Activated naive CD8-positive, alpha-beta T cell treated with anti-CD3 and anti-CD28 coated beads for 36 hours (primary cell): Measurements from ENCODE around the gene MARK2. TPM values are rescaled to one million over a fixed set of nuclear protein-coding genes. Genes with fewer than 3 reads are reported as not detected.
A peak's percentile ranks its signal among the peaks of the same experiment; 100 is the strongest.

ENCODE experiments used
- DNase-seq: peaks from one replicate; pipeline ENCODE4 v3.0.0; 2021
- H3K27ac Mint-ChIP-seq: one replicate; pipeline ENCODE4 v1.8.0; 2022; ENCODE audit warnings: mild to moderate bottlenecking, moderate library complexity, mixed read lengths
- H3K27me3 Mint-ChIP-seq: one replicate; pipeline ENCODE4 v1.8.0; 2022; ENCODE audit warnings: mild to moderate bottlenecking, mixed read lengths
- H3K36me3 Mint-ChIP-seq: one replicate; pipeline ENCODE4 v1.8.0; 2021; ENCODE audit warnings: mild to moderate bottlenecking, mixed read lengths
- H3K4me1 Mint-ChIP-seq: one replicate; pipeline ENCODE4 v1.8.0; 2021; ENCODE audit warnings: mixed read lengths
- H3K4me3 Mint-ChIP-seq: one replicate; pipeline ENCODE4 v1.8.0; 2022; ENCODE audit warnings: mild to moderate bottlenecking, moderate library complexity, mixed read lengths
- H3K9me3 Mint-ChIP-seq: one replicate; pipeline ENCODE4 v1.8.0; 2022; ENCODE audit warnings: mixed read lengths
- total RNA-seq, 2 experiments: library from RNA; stranded (reverse); gene quantifications; one replicate each; pipeline ENCODE4 v1.2.3, GENCODE V29; 2021

The MARK2 gene
- total RNA-seq, 2 experiments from 2014 or later: 27.7 to 29.0 TPM

DNA sequence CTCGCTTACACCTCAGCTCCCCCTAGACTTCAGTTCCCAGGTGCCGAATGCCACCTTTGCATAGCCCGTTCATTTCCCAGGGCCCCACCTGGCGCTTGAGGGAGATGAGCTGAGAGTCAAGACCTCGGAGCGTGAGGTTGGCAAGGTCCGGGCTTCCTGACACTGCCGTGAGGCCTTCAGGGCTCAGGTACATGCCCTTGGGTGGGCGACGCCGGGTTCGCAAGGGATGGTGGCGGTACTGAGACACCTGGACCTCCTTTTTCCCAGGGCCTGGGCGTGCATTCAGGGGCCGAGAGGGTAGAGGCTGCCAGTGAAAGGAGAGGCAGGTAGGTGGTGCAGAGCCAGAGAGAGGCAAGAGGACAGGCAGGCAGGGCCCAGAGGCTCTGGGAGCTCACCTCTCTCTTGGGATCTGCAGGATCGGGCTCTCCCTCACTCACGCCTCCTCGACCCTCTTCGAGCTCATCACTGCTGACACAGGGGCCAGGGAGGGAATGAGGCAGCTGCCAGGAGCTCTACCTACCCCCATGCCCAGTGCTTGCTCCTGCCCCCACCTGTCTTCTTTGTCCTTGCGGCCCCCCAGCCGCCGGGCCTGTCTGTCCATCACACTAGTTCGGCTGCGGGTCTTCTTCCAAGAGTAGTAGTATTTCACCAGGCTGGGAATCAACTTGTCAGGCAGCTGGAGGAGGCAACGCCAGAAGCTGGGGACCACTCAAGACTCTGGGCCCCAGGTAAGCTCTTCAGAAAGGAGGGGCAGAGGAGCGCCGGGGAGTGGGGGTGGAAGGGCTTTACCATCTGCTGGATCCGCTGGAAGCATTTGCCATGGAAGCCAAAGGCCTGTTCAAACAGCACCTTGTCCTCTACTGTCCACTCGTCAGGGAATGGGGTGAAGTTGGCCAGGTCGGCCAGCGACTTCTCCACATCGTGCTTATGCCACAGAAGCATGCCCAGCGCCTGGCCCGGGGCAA, 75.2 kb downstream of the MARK2 start:
- no peak overlapping the region for H3K27ac Mint-ChIP-seq

DNA sequence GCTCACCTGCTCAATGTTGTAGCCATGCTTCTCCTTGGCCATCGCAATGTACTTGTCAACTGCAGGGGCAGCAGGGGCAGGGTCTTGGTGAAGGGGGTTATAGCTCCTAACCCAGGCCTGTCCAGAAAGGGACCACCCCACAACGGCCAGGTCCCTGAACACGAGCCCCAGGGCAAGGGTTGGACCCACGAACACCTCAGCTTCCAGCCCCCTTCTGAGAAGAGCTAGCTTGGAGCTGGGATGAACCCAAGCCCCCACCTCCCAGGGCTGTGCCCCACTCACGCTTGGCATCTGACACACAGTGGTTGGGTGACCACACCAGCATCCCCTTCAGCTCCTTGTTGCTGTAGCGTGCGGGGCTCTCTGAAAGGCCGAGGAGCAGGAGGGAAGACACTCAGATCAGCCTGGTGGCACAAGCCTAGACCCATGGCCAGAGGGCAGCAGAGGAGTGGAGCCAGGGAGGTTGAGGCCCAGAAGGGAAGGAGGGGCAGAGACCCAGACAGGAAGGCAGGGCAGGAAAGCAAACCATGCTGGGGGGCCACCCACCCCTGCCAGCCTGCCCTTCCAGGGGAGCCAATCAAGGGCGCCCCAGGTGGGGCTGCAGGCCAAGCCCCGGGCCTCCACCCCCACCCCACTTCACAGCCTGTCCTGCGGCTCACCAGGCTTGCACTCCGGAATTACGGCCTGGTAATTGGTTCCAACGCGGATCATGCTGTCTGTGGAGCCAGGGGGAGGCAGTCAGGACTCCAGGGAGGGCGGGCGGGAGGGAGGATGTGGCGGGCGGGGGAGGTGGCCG, 76.2 kb downstream of the MARK2 start:
- peaks cover 13% of the 10 kb centered on the region for H3K4me1 Mint-ChIP-seq
- peaks cover 2% of the 10 kb centered on the region for H3K36me3 Mint-ChIP-seq
- no peak overlapping the region for H3K27ac Mint-ChIP-seq
- DNase-seq: no peak
- peaks cover 3% of the 10 kb centered on the region for H3K27me3 Mint-ChIP-seq
- no peaks in the 10 kb centered on the region for H3K9me3 Mint-ChIP-seq
- H3K4me3 Mint-ChIP-seq: no peak overlapping the region

More for the DNA sequence above, 75.2 kb downstream of the MARK2 start:
- no peak overlapping the region for H3K4me3 Mint-ChIP-seq
- H3K27me3 Mint-ChIP-seq: peaks cover 3% of the 10 kb centered on the region
- DNase-seq: no peak
- peaks cover 2% of the 10 kb centered on the region for H3K36me3 Mint-ChIP-seq
- H3K9me3 Mint-ChIP-seq: no peaks in the 10 kb centered on the region
- peaks cover 13% of the 10 kb centered on the region for H3K4me1 Mint-ChIP-seq

DNA sequence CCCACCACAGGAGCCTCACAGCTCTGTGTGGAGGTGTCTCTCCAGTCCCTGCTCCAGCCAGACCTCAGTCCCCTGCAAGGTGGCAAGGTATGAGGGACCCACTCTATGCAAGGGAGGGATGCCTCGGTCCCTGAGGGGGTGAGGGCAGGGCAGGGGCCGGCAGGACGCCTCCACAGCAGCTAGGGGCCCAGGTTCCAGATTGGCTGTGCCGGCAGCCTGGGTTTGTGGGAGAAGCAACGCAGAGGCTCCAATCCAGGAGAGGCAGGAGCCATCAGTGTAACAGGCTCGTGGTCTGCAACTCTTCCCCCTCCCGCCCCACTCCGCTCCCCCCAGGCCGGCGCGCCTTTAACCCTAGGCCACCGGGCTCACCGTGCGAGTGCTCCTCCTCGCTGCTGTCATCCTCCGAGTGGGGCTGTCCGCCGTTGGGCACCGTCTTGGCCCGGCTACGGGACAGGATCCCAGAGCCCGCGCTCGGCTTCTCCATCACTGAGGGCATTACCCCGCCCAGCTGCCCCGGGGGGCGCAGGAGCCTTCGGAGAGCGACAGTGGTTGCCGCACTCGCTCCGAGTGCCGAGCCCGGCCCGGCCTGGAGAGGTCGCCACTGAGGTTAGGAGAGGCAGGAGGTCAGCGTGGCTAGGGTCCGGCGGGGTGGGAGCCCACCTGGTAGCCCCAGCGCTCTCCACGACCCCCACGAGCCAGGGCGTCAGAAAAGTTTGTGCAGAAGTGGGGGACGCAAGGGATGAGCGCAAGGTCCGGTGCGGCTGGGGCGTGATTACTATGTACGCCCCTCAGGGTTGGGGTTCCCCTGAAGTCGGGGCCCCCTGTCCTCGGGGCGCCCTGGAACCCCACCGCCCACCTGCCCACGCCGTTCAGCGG, 77.3 kb downstream of the MARK2 start:
- no peak overlapping the region for H3K27ac Mint-ChIP-seq

DNA sequence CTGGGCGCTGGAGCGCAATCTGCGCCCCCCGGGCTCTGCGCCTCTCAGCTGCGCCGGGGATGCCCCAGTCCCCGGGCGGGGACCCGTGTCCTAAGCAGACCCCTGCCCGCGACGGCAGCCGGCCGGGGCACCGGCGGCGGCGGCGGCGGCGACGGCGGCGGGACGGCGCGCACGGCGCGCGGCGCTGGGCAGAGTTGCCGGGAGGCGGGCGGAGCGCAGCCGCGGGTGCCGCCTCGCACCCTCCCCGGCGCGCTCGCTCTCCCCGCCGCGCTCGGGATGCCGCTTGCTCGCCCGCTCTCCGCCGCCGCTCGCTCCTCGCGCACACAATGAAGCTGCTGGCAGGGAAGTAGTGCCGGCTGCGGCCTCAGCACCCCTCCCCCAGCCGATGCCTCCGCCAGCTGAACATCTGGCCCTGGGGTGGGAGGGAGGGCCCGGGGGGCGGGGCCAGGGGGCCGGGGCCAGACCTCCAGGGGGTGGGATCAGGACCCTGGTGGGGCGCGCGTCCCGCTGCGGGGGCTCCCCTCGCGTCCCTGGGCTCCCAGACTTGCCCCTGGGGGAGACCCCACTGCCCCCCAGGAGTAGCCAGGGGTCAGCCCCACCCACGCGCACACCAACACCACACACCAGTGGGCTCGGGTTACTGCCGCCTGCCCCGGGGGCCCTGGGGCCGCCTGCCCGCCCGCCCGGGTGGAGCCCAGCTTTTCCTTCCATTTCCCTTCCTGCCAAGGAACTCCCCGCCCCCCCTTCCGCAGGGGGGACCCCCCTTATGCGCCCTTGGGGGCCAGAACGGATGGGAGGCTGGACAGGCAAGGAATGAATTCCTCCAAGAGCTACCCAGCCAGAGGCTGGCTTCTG, 78.2 kb downstream of the MARK2 start, which contains the start of gene RCOR2:
Gene RCOR2, minus strand, starts transcription at position 328 of the 855 bp plus-strand sequence. CDS start 708 bp downstream, outside the sequence.
- Mint-ChIP-seq H3K4me3 (peak within 1 kb of the TSS; percentile 80), H3K27ac (no peak within 1 kb of the TSS), H3K36me3 (no peaks in the 10 kb centered on the region), H3K27me3 (peaks cover 3% of the 10 kb centered on the region), H3K9me3 (no peaks in the 10 kb centered on the region), H3K4me1 (peaks cover 13% of the 10 kb centered on the region)
- peak; percentile 78 for DNase-seq

More for the DNA sequence above, 77.3 kb downstream of the MARK2 start:
- Mint-ChIP-seq H3K9me3 (no peaks in the 10 kb centered on the region), H3K36me3 (no peaks in the 10 kb centered on the region), H3K27me3 (peaks cover 3% of the 10 kb centered on the region), H3K4me3 (peak overlapping the region; percentile 80), H3K4me1 (peaks cover 13% of the 10 kb centered on the region)
- DNase-seq: peak; percentile 67

DNA sequence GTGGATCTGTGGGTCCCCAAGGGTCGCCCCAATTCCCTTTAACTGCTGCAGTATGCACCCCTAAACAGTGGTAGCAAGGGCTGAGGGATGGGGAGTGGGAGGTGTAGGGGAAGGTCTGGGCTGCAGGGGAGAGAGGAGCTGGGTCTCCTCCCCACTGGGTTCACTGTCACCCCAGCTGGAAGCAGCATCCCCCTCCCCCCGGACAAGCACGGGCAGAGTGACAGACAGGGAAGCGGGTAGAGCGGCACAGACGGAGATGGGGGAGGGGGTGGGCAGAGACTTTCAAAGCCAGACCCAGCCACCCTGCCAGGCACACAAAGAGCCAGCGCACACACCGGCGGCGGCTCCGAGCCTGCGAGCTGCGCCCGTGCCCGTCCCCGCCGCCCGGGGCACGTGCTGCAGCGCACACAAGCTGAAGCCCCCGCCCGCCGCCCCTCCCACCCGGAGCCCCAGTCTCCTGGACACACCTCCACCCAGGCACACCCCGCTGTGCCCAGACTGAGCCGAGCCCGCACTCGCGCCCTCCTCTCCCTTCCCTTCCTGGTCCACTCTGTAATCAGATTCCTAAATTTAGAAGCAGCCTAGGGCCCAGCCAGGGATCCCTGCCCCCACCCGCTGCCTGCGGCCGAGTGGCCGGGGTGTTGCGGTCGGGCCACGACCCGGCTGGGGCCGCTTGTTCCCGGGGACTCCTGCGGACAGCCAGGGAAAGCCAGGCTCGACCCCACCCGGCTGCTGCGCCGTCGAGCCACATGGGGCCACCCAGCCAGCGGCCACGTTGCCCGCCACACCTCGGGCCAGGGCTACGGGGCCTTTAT, 79.0 kb downstream of the MARK2 start:
- peaks cover 13% of the 10 kb centered on the region for H3K4me1 Mint-ChIP-seq
- peak overlapping the region; percentile 66 for H3K4me3 Mint-ChIP-seq
- no peaks in the 10 kb centered on the region for H3K9me3 Mint-ChIP-seq
- H3K27ac Mint-ChIP-seq: no peak overlapping the region
- no peaks in the 10 kb centered on the region for H3K36me3 Mint-ChIP-seq
- H3K27me3 Mint-ChIP-seq: peaks cover 3% of the 10 kb centered on the region
- DNase-seq: peak; percentile 35

DNA sequence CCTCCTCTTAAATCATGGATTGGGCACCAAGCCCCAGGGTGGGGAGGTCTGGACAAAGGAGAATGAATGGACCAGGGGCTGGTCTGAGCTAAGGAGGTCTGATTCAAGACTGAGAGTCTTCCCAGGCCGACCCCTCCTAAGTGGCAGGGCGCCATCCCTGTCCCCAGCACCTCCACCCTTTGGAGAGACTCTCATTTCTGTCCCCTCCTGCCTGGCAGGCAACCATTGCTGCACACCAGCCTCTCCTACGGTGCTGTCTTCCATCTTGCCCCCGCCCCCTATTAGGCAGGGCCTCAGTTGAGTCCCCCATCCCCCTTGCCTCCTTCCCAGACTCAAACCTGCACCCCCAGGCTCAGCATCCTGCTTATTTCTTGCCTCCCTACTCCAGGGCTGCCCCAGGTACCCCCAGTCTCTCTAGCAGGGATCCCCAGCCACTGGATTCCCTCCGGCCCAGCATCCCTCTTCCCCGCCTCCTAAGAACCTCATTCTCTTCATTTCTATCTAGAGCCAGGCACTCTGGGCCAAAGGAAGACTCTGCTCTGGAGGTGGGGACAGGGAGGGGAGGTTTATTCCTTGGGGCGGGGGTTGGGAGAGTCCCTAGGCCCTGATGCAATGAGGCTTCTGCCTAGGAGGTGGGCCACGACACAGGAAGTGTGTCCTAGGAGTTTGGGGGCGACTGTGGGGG, 79.7 kb downstream of the MARK2 start:
- Mint-ChIP-seq H3K27ac (no peak overlapping the region), H3K4me1 (peaks cover 13% of the 10 kb centered on the region), H3K36me3 (no peaks in the 10 kb centered on the region), H3K9me3 (no peaks in the 10 kb centered on the region), H3K4me3 (no peak overlapping the region), H3K27me3 (peaks cover 3% of the 10 kb centered on the region)
- no peak for DNase-seq

DNA sequence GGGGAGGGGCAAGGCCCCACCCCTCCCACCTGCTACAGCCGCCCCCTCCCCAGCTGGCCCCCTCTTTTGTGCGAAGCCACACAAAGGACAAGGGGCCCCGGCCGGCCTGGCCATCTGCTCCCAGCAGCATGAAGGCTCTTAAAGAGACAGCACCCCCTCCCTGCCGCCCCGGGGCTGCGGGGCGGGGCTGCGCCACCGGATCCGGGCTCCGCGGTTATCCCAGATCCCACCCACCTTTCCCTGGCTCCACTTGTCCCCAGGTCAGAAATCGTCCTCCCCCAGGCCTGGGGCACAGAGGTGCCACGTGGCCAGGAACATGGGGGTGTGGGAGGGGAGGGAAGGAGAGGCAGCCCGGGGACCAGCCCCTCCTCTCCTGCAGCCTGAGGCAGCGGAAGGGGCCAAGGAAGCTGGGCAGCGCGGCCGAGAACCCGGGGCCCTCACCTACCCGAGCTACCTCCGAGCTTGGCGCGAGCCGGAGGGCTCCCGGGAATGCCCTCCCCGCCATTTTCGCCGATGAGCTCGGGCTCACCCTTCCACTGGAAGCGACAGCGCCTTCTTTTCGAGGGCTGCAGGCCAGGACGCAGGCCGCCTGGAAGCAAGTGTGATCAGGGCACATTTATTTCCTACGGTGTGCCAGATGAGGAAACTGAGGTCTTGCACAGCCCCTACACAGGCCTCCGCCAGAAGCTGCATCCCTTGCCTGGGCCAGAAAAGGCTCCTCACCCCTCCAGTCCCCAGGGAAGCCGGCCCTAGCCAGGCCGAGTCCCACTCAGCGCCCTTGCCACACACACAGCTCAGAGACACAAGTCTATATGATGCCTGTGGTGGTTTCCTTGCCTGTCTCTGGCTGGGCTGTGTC, 80.6 kb downstream of the MARK2 start:
- DNase-seq: no peak
- peaks cover 3% of the 10 kb centered on the region for H3K27me3 Mint-ChIP-seq
- no peak overlapping the region for H3K27ac Mint-ChIP-seq
- no peaks in the 10 kb centered on the region for H3K36me3 Mint-ChIP-seq
- H3K4me3 Mint-ChIP-seq: no peak overlapping the region
- H3K4me1 Mint-ChIP-seq: peaks cover 13% of the 10 kb centered on the region
- H3K9me3 Mint-ChIP-seq: no peaks in the 10 kb centered on the region

DNA sequence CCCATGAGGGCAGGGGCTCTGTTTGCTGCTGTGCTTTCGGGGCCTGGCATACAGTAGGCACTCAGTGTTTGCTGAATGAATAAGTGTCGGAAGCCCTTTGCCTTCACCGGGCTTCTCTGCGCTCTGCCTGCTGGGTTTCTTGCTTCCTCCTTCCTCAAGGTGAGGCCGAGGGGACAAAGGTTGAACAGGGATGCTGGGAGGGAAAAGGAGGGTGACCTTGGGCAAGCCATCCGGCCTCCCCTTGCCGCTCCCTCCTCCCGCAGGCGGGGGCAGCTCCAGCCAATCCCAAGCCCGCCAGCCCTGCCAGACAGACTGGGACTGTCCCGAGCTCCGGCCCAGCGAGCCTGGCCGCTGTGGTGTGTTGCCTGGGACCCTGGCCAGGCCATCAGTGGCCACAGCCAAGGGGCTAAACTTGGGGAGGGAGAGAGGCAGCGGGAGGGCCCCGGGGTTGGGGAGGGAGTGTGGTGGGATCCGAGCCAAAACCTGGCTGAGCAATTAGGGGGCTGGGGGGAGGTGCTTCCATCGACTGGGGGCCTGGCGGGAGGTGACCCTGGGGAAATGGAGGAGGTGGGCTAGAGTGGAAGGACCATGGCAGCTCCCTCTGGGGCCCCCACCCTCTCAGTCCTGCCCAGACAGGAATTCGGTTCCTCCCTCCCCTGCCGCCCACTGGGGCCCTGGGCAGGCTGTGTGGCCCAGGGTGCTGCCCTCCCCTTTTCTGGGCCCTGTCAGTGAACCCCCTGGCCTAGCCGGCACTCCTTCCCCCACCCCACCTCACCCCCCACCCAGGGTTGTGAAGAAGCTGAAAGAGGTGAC, 81.4 kb downstream of the MARK2 start:
- Mint-ChIP-seq H3K36me3 (no peaks in the 10 kb centered on the region), H3K27me3 (peaks cover 3% of the 10 kb centered on the region), H3K4me1 (peaks cover 13% of the 10 kb centered on the region), H3K27ac (no peak overlapping the region), H3K9me3 (no peaks in the 10 kb centered on the region), H3K4me3 (no peak overlapping the region)
- no peak for DNase-seq

DNA sequence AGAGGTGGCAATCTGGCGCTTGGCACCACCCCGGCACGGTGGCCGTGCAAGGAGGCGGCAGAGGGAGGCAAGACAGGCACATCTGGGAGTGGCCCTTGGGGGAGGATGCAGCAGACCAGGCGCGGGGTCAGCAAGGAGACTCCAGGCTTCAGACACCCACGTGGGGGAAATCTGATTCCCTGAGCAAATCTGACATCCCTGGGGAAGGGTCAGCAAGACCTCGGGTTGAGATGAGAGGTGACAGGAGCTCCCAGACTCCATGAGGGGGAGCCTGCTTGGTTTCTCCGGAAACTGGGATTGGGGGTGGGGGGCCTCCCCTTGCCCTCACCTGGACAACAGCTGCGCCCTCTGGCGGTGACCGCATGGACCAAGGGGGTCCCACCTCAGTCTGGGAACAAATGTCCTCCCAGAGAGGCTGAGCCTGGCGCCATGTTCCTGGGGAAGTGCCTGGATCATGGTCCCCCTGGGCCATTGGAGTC, 82.1 kb downstream of the MARK2 start:
- H3K27ac Mint-ChIP-seq: no peak overlapping the region
- H3K27me3 Mint-ChIP-seq: peaks cover 3% of the 10 kb centered on the region

DNA sequence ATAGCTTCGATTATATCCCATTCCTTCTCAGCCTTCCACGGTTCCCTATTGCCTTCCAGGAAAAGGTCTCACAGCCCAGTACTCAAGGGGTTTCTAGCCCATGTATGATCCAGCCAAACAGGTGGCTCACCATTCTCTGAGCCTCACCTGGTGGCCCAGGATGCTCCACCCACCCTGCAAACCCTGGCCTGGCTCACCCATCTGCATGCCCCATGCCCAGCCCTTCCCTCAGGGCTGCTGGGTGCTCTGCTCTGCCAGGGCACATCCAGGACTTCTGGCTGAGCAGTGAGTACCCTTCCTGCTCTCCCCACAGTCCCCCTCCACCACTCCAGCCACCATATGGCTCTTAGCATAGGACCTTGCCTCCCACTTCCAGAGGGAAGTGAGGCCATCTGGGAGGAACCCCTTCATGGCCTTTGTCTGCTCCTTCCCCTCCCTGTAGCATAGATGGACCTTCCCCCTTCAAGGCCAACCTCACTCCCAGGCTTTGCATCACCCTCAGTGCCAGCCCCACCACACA, 83.8 kb downstream of the MARK2 start:
- Mint-ChIP-seq H3K9me3 (no peaks in the 10 kb centered on the region), H3K4me1 (peaks cover 7% of the 10 kb centered on the region), H3K4me3 (no peak overlapping the region), H3K27ac (no peak overlapping the region), H3K27me3 (no peaks in the 10 kb centered on the region), H3K36me3 (no peaks in the 10 kb centered on the region)
- DNase-seq: no peak

More for the DNA sequence above, 82.1 kb downstream of the MARK2 start:
- peak; percentile 49 for DNase-seq
- no peak overlapping the region for H3K4me3 Mint-ChIP-seq
- H3K36me3 Mint-ChIP-seq: no peaks in the 10 kb centered on the region
- peaks cover 13% of the 10 kb centered on the region for H3K4me1 Mint-ChIP-seq
- no peaks in the 10 kb centered on the region for H3K9me3 Mint-ChIP-seq

DNA sequence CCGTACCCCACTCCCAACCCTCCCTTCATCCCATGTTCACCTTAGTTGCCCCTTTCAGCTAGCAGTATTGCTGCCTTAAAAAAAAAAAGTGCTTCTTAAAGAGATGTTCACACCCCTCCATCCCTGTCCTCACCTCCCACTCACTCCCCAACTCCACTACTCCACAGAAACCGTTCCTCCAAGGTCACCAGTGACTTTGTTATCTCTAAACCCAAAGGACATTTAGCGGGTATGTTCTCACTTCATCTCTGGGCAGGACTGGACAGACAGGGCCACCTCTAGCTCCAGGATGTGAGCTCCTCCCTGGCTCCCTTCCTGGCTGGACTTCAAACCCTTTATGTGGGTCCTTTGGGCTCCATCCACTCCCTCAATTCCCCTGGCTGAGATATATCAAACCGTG, 84.4 kb downstream of the MARK2 start:
- Mint-ChIP-seq H3K27me3 (no peaks in the 10 kb centered on the region), H3K27ac (no peak overlapping the region), H3K36me3 (no peaks in the 10 kb centered on the region), H3K4me1 (peaks cover 7% of the 10 kb centered on the region), H3K9me3 (no peaks in the 10 kb centered on the region), H3K4me3 (no peak overlapping the region)
- DNase-seq: no peak
